Esophagus muscularis mucosa (tissue), 4 donors: ENCODE measurements around the gene NDUFAF4. TPM values are rescaled to one million over a fixed set of nuclear protein-coding genes. Genes with fewer than 3 reads are reported as not detected.

ENCODE experiments used
- DNase-seq: peaks from one replicate; pipeline ENCODE4 v3.0.0-alpha.2; 2017; ENCODE audit errors: extremely low spot score
- H3K27ac ChIP-seq, 4 donors: fragments of 200-600 bp; sonication (generic); replicated peaks in 1 of 4; 1 replicate in 3 of 4; 2 replicates in 1 of 4; pipeline ENCODE4 v1.5.1; 2016 to 2019; ENCODE audit warnings: mild to moderate bottlenecking in 1 of 4
- H3K27me3 ChIP-seq, 4 donors: fragments of 200-600 bp; sonication (generic); one replicate each; pipeline versions ENCODE4 v1.5.1 to v1.6.0; 2016 to 2019
- H3K36me3 ChIP-seq, 4 donors: fragments of 200-600 bp; sonication (generic); one replicate each; pipeline ENCODE4 v1.5.1; 2016 to 2019
- H3K4me1 ChIP-seq, 4 donors: fragments of 200-600 bp; sonication (generic); one replicate each; pipeline ENCODE4 v1.5.1; 2016 to 2019
- H3K4me3 ChIP-seq, 4 donors: fragments of 200-600 bp; sonication (generic); 1 replicate in 2 of 4; 2 replicates in 2 of 4; pipeline ENCODE4 v1.5.1; 2016 to 2019; ENCODE audit warnings: mild to moderate bottlenecking in 4 of 4, moderate library complexity in 1 of 4
- H3K9me3 ChIP-seq, 4 donors: fragments of 200-600 bp; sonication (generic); 1 replicate in 3 of 4; 2 replicates in 1 of 4; pipeline ENCODE4 v1.5.1; 2016 to 2019
- CTCF ChIP-seq, 3 experiments: fragments of 200-600 bp in 2 of 3; fragments of 450-650 bp in 1 of 3; sonication (generic) in 2 of 3; IDR thresholded peaks; one replicate each; pipeline ENCODE4 v1.5.1; 2017 to 2019; ENCODE audit warnings: antibody characterized with exemption in 3 of 3, mild to moderate bottlenecking in 2 of 3, moderate library complexity in 1 of 3
- EP300 ChIP-seq: sonication (generic); formaldehyde crosslinking; IDR thresholded peaks from one replicate; pipeline ENCODE4 v1.6.1; 2017; ENCODE audit warnings: antibody characterized with exemption
- POLR2A ChIP-seq: fragments of 450-650 bp; IDR thresholded peaks from one replicate; pipeline ENCODE4 v1.6.1; 2017; ENCODE audit warnings: antibody characterized with exemption, moderate library complexity, mild to moderate bottlenecking, low read depth
- POLR2AphosphoS5 ChIP-seq, 2 donors: sonication (generic); formaldehyde crosslinking; IDR thresholded peaks; one replicate each; pipeline ENCODE4 v1.6.1; 2017; ENCODE audit warnings: antibody characterized with exemption in 2 of 2
- WGBS: methylation state at CpG from one replicate; pipeline ENCODE4 v1.1.5; 2018; 5-methylcytosine and 5-hydroxymethylcytosine counted together
- intact Hi-C: fragments of 100-400 bp; cut with DNase I; formaldehyde crosslinking; loops from one replicate; pipeline ENCODE4 v1.15.1; 2023
- small RNA-seq, 3 donors: library from RNA; depleted of rRNA; stranded (forward); fragments of <200 nt; gene quantifications; one replicate each; pipeline ENCODE3, GENCODE V24; 2016
- total RNA-seq, 4 donors: library from RNA; depleted of rRNA; stranded (reverse); fragments of >200 nt; gene quantifications; one replicate each; pipeline versions ENCODE4 v1.1.0 to v1.2.1, GENCODE V29; 2016

NDUFAF4 gene
- total RNA-seq, 4 donors from 2014 or later = 26.1 to 36.2 (median 31.0) TPM

GRCh38 chr6:96851858-96852257 is 45.8 kb downstream of the NDUFAF4 start:
- 77% methylated on average over 8 of the region's 8 CpGs for WGBS

GRCh38 chr6:96849615-96850014 is 48.1 kb downstream of the NDUFAF4 start:
- Histone ChIP-seq H3K9me3 (peaks cover 0 to 13% (median 8%) of the 10 kb centered on the region in 4 donors), H3K4me1 (no peaks in the 10 kb centered on the region), H3K27ac (no peak overlapping the region), H3K4me3 (no peak overlapping the region), H3K36me3 (no peaks in the 10 kb centered on the region), H3K27me3 (no peaks in the 10 kb centered on the region)
- TF ChIP-seq CTCF (IDR thresholded peaks at IDR 0.05) (no peak), POLR2AphosphoS5 (IDR thresholded peaks at IDR 0.05) (no peak), POLR2A (no peak), EP300 (no peak)
- DNase-seq = no peak
- 80% methylated on average over 2 of the region's 2 CpGs for WGBS
- intact Hi-C loops = no loop called here

More at GRCh38 chr6:96851858-96852257, 45.8 kb downstream of the NDUFAF4 start:
- Histone ChIP-seq H3K27me3 (no peaks in the 10 kb centered on the region), H3K9me3 (peaks cover 0 to 11% (median 8%) of the 10 kb centered on the region in 4 donors), H3K36me3 (no peaks in the 10 kb centered on the region), H3K27ac (no peak overlapping the region), H3K4me3 (no peak overlapping the region), H3K4me1 (no peaks in the 10 kb centered on the region)
- TF ChIP-seq CTCF (IDR thresholded peaks at IDR 0.05) (no peak), POLR2AphosphoS5 (IDR thresholded peaks at IDR 0.05) (no peak), EP300 (no peak), POLR2A (no peak)
- intact Hi-C loops = no loop called here
- DNase-seq = no peak

GRCh38 chr6:96844530-96844929 is 53.2 kb downstream of the NDUFAF4 start:
- H3K4me1 ChIP-seq = no peaks in the 10 kb centered on the region
- intact Hi-C loops = no loop called here
- no peak for TF ChIP-seq POLR2AphosphoS5 (IDR thresholded peaks at IDR 0.05)
- TF ChIP-seq POLR2A = no peak
- TF ChIP-seq CTCF (IDR thresholded peaks at IDR 0.05) = no peak
- TF ChIP-seq EP300 = no peak

GRCh38 chr6:96841345-96841744 is 56.3 kb downstream of the NDUFAF4 start:
- Histone ChIP-seq H3K4me3 (no peak overlapping the region), H3K27me3 (no peaks in the 10 kb centered on the region), H3K4me1 (peaks cover 7 to 17% (median 10%) of the 10 kb centered on the region in 4 donors), H3K9me3 (no peaks in the 10 kb centered on the region), H3K36me3 (no peaks in the 10 kb centered on the region), H3K27ac (no peak overlapping the region)
- WGBS = 37% methylated on average over 2 of the region's 2 CpGs
- TF ChIP-seq CTCF (IDR thresholded peaks at IDR 0.05) (no peak), POLR2A (no peak), EP300 (no peak), POLR2AphosphoS5 (IDR thresholded peaks at IDR 0.05) (no peak)
- no peak for DNase-seq
- intact Hi-C loops = no loop called here

More at GRCh38 chr6:96844530-96844929, 53.2 kb downstream of the NDUFAF4 start:
- no peaks in the 10 kb centered on the region for H3K36me3 ChIP-seq
- H3K4me3 ChIP-seq = no peak overlapping the region
- DNase-seq = no peak
- H3K27ac ChIP-seq = no peak overlapping the region
- peaks cover 0 to 13% (median 8%) of the 10 kb centered on the region in 4 donors for H3K9me3 ChIP-seq
- no peaks in the 10 kb centered on the region for H3K27me3 ChIP-seq

Small RNAs within 50 kb of the gene (small RNA-seq; reads per million reads assigned to genes)
- 0 reads per million in 3 donors for gene RN7SL509P

Other genes starting within 250 kb of the NDUFAF4 start
- gene GPR63, start 60.4 kb downstream of the NDUFAF4 start, total RNA-seq = 1 to 10 TPM in 2 of 4 donors, under 1 TPM in 2; 0.83 to 2.0 (median 0.93) TPM
- under 1 TPM in 1 of 4 donors, not detected in 3; 0.11 TPM for gene KLHL32, start 26.8 kb upstream of the NDUFAF4 start, total RNA-seq